ENCODE data around the gene SCN8A.

The SCN8A gene

DNA sequence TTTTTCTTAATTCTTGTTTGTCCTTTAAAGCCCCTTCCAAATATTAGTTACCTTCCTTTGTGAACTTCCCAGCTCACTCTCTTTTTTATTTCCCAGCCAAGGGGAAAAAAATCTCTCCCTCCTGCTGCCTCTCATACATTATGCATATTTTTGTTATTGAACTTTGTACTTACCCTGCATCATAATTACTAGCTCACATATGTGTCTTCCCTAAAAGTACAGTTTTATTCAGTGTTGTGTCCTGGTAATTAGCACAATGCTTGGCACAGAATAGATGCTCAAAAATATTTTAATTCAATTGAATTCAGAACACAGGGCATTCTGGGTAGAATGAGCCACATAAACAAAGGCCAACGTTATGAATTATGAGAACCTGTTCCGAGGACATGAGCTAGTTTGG lies 91.9 kb downstream of the SCN8A start:
- DNase-seq, result no peak
- no peak overlapping the region for H2AFZ ChIP-seq (ENCODE audit: low read length)
- TF ChIP-seq EZH2phosphoT487 (IDR thresholded peaks at IDR 0.05; ENCODE audit: low read length) (no peak), EZH2 (optimal IDR thresholded peaks at IDR 0.05; ENCODE audit: low read depth, low read length) (no peak)
- TF ChIP-seq, protein P1, sequence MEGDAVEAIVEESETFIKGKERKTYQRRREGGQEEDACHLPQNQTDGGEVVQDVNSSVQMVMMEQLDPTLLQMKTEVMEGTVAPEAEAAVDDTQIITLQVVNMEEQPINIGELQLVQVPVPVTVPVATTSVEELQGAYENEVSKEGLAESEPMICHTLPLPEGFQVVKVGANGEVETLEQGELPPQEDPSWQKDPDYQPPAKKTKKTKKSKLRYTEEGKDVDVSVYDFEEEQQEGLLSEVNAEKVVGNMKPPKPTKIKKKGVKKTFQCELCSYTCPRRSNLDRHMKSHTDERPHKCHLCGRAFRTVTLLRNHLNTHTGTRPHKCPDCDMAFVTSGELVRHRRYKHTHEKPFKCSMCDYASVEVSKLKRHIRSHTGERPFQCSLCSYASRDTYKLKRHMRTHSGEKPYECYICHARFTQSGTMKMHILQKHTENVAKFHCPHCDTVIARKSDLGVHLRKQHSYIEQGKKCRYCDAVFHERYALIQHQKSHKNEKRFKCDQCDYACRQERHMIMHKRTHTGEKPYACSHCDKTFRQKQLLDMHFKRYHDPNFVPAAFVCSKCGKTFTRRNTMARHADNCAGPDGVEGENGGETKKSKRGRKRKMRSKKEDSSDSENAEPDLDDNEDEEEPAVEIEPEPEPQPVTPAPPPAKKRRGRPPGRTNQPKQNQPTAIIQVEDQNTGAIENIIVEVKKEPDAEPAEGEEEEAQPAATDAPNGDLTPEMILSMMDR (IDR thresholded peaks at IDR 0.05; ENCODE audit: low read length), result no peak
- H3K27me3 ChIP-seq (replicated peaks; ENCODE audit: insufficient read depth, low read length), result no peaks in the 10 kb centered on the region
- no peaks in the 10 kb centered on the region for H3K36me3 ChIP-seq (replicated peaks; ENCODE audit: insufficient read depth, low read length)
- H3K79me2 ChIP-seq (ENCODE audit: low read length), result no peaks in the 10 kb centered on the region
- H3K9ac ChIP-seq (ENCODE audit: low read length), result no peak overlapping the region
- no peaks in the 10 kb centered on the region for H3K9me3 ChIP-seq (replicated peaks; ENCODE audit: insufficient read depth, low read length)
- no peak overlapping the region for H3K4me2 ChIP-seq (ENCODE audit: low read depth, low read length)
- H3K27ac ChIP-seq (ENCODE audit: low read length), result no peak overlapping the region
- no peaks in the 10 kb centered on the region for H3K9me2 ChIP-seq (replicated peaks; ENCODE audit: insufficient read depth, low read length)
- H3K4me3 ChIP-seq (ENCODE audit: low read length), result no peak overlapping the region
- H3K4me1 ChIP-seq (ENCODE audit: low read length), result no peaks in the 10 kb centered on the region
- H4K20me1 ChIP-seq (ENCODE audit: insufficient read depth, low read length), result no peaks in the 10 kb centered on the region
- no peaks in the 10 kb centered on the region for H3F3A ChIP-seq (ENCODE audit: insufficient read depth, low read length)

DNA sequence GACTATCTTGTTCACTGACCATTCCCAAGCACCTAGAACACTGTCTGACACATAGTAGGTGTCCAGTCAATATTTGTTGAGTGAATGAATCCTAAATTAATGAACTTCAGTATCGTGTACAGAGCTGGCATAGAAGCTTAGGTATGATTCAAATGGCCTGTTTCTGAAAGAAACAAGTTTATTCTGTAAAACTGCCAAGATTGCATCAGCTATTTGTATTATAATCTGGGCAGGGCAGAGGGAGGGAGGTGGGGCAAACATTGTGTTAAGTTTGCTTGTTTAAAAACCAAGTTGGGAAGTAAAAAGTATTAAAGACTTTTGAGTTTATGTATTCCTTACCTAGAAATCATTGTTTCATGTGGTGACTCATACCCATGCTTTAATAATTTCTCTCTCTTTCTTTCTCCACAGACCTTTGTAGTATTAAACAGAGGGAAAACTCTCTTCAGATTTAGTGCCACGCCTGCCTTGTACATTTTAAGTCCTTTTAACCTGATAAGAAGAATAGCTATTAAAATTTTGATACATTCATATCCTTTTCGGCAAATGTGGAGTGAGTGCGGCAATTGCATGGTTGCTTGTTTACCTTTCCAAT lies 92.8 kb downstream of the SCN8A start:
- Histone ChIP-seq H3K9ac (ENCODE audit: low read length) (no peak overlapping the region), H3K4me2 (ENCODE audit: low read depth, low read length) (no peak overlapping the region)

DNA sequence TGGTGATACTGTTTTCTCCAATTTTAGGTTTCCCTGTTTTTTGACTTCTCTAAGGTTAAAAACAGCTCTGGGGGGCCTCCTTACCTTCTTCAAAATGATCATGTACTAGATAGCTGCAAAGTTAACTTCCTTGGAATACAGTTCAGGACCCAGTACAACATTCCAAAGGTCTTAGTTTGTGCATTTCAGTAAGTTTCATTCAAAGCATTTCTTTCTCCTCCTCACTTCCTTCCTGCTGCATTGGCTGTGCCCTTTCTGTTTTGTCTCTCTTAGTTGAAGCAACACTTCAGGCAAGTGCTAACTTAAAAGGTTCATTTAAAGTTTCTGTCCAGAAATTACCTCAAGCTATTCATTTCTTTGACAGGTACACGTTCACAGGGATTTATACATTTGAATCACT lies 95.7 kb downstream of the SCN8A start:
- Histone ChIP-seq H3K9me2 (replicated peaks; ENCODE audit: insufficient read depth, low read length) (no peaks in the 10 kb centered on the region), H4K20me1 (ENCODE audit: insufficient read depth, low read length) (no peaks in the 10 kb centered on the region), H3K4me2 (ENCODE audit: low read depth, low read length) (no peak overlapping the region), H3K79me2 (ENCODE audit: low read length) (no peaks in the 10 kb centered on the region), H3K36me3 (replicated peaks; ENCODE audit: insufficient read depth, low read length) (no peaks in the 10 kb centered on the region), H2AFZ (ENCODE audit: low read length) (no peak overlapping the region), H3K9ac (ENCODE audit: low read length) (no peak overlapping the region), H3K9me3 (replicated peaks; ENCODE audit: insufficient read depth, low read length) (no peaks in the 10 kb centered on the region; the same call in 1 of the 2 replicates), H3K27ac (ENCODE audit: low read length) (no peak overlapping the region), H3K4me1 (ENCODE audit: low read length) (no peaks in the 10 kb centered on the region), H3K27me3 (replicated peaks; ENCODE audit: insufficient read depth, low read length) (no peaks in the 10 kb centered on the region), H3K4me3 (ENCODE audit: low read length) (no peak overlapping the region), H3F3A (ENCODE audit: insufficient read depth, low read length) (no peaks in the 10 kb centered on the region)
- TF ChIP-seq EZH2 (optimal IDR thresholded peaks at IDR 0.05; ENCODE audit: low read depth, low read length) (no peak), EZH2phosphoT487 (IDR thresholded peaks at IDR 0.05; ENCODE audit: low read length) (no peak)
- TF ChIP-seq, protein P1 (IDR thresholded peaks at IDR 0.05; ENCODE audit: low read length), result no peak
- no peak for DNase-seq

More for the DNA sequence above, 92.8 kb downstream of the SCN8A start:
- Histone ChIP-seq H4K20me1 (ENCODE audit: insufficient read depth, low read length) (no peaks in the 10 kb centered on the region), H3K27ac (ENCODE audit: low read length) (no peak overlapping the region), H3F3A (ENCODE audit: insufficient read depth, low read length) (no peaks in the 10 kb centered on the region), H3K27me3 (replicated peaks; ENCODE audit: insufficient read depth, low read length) (no peaks in the 10 kb centered on the region), H3K9me3 (replicated peaks; ENCODE audit: insufficient read depth, low read length) (no peaks in the 10 kb centered on the region; the same call in 1 of the 2 replicates), H3K4me1 (ENCODE audit: low read length) (no peaks in the 10 kb centered on the region), H3K9me2 (replicated peaks; ENCODE audit: insufficient read depth, low read length) (no peaks in the 10 kb centered on the region), H3K36me3 (replicated peaks; ENCODE audit: insufficient read depth, low read length) (no peaks in the 10 kb centered on the region), H2AFZ (ENCODE audit: low read length) (no peak overlapping the region), H3K4me3 (ENCODE audit: low read length) (no peak overlapping the region), H3K79me2 (ENCODE audit: low read length) (no peaks in the 10 kb centered on the region)
- DNase-seq, result no peak
- TF ChIP-seq, protein P1 (IDR thresholded peaks at IDR 0.05; ENCODE audit: low read length), result no peak
- TF ChIP-seq EZH2 (optimal IDR thresholded peaks at IDR 0.05; ENCODE audit: low read depth, low read length), result no peak

All from MM.1S (cell line).